Measurements from ENCODE around the gene CASR. TPM values are rescaled to one million over a fixed set of nuclear protein-coding genes. Genes with fewer than 3 reads are reported as not detected.
"Not testable (repeated sequence)": the region's sequence is repeated elsewhere in the genome, so short reads cannot be mapped to it uniquely, and the experiment has no call there.

CASR gene
- total RNA-seq, result 0.06 TPM in 1 of 2 replicates, not detected in the other

GRCh38 chr3:122183521-122183892 is at the start of gene CASR:
TSS of gene CASR (plus strand) at chr3:122183668. CDS start at chr3:122254190, 70,522 bp downstream.
- DNase-seq (ENCODE audit: low read depth), result peak; percentile 33
- peak within 1 kb of the TSS; percentile 53 for H3K4me3 ChIP-seq (ENCODE audit: low read depth, low read length)
- TF ChIP-seq, protein P1, sequence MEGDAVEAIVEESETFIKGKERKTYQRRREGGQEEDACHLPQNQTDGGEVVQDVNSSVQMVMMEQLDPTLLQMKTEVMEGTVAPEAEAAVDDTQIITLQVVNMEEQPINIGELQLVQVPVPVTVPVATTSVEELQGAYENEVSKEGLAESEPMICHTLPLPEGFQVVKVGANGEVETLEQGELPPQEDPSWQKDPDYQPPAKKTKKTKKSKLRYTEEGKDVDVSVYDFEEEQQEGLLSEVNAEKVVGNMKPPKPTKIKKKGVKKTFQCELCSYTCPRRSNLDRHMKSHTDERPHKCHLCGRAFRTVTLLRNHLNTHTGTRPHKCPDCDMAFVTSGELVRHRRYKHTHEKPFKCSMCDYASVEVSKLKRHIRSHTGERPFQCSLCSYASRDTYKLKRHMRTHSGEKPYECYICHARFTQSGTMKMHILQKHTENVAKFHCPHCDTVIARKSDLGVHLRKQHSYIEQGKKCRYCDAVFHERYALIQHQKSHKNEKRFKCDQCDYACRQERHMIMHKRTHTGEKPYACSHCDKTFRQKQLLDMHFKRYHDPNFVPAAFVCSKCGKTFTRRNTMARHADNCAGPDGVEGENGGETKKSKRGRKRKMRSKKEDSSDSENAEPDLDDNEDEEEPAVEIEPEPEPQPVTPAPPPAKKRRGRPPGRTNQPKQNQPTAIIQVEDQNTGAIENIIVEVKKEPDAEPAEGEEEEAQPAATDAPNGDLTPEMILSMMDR (conservative IDR thresholded peaks at IDR 0.05; ENCODE audit: low read depth, low read length), result no peak

DNA sequence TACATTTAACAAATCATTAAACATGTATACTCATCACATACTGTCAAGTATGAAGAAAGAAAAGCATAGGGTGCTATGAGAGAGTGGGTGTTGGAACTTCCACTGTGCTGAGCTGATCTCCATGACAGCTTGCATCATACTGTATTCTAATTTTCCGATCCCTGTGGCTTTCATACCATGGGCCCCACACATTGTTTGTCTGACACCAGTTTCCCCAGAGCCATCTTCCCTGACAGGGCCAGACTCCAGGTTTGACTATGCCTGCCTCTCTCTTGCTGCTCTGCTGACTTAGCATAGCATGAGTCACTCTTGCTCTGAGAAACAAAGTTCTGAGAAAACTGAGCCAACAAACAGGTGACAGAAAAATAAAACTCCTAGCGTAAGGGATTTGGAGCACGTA is 37.0 kb upstream of the CASR start:
- TF ChIP-seq, protein P1 (conservative IDR thresholded peaks at IDR 0.05; ENCODE audit: low read depth, low read length), result no peak
- no peak overlapping the region for H3K4me3 ChIP-seq (ENCODE audit: low read depth, low read length)
- DNase-seq (ENCODE audit: low read depth), result peak; percentile 69

DNA sequence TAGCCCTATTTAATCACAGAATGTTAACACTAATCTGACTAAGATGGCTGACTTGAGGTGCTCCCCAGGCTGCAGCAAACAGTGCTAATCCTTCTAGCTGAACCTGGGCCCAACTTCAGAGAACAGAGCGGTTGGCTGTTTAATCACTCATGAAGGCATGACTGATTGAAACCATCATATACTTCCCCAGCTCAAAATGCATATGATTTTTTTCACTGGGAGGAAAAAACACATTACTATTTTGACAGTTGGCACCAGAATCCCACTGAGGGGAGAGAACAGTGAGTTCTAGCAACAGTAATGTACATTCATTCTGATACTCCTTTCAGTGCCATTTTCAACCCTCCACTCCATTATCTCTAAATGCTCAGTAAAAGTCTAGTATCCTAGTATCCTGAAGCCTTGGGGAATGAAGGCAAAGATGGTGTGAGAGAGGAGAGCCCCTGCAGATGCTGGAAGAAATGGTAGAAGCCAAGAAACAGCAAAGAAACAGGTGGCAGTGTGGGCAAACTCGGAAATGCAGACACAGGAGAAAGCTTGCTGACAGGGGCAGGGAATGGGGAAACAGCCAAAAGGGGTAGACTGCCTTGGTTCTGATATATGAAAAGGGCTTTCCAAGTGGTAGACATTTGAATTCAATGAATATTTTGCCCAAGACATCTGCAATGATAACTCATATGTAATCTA is 34.4 kb upstream of the CASR start:
- TF ChIP-seq, protein P1 (conservative IDR thresholded peaks at IDR 0.05; ENCODE audit: low read depth, low read length), result no peak
- H3K4me3 ChIP-seq (ENCODE audit: low read depth, low read length), result no peak overlapping the region
- DNase-seq (ENCODE audit: low read depth), result no peak

DNA sequence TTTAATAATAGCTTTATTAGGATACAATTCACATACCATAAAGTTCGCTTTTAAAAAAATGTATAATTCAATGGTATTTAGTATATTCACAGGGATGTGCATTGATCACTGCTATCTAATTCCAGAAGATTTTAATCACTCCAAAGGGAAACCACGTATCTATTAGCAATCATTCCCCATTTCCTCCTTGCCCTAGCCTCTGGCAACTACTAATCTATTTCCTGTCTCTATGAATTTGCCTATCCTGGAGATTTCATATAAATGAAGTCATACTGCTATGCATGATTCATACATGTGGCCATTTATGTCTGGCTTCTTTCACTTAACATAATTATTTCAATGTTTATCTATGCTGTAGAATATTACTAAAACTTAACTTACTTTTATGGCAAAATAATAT is 32.0 kb upstream of the CASR start:
- TF ChIP-seq, protein P1 (conservative IDR thresholded peaks at IDR 0.05; ENCODE audit: low read depth, low read length), result no peak
- H3K4me3 ChIP-seq (ENCODE audit: low read depth, low read length), result no peak overlapping the region
- no peak for DNase-seq (ENCODE audit: low read depth)

DNA sequence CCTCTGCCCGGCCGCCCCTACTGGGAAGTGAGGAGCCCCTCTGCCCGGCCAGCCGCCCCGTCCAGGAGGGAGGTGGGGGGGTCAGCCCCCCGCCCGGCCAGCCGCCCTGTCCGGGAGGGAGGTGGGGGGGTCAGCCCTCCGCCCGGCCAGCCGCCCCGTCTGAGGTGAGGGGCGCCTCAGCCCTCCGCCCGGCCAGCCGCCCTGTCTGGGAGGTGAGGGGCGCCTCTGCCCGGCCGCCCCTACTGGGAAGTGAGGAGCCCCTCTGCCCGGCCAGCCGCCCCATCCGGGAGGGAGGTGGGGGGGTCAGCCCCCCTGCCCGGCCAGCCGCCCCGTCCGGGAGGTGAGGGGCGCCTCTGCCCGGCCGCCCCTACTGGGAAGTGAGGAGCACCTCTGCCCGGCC is 18.5 kb upstream of the CASR start:
- not testable (repeated sequence) for H3K4me3 ChIP-seq (ENCODE audit: low read depth, low read length); DNase-seq (ENCODE audit: low read depth)

DNA sequence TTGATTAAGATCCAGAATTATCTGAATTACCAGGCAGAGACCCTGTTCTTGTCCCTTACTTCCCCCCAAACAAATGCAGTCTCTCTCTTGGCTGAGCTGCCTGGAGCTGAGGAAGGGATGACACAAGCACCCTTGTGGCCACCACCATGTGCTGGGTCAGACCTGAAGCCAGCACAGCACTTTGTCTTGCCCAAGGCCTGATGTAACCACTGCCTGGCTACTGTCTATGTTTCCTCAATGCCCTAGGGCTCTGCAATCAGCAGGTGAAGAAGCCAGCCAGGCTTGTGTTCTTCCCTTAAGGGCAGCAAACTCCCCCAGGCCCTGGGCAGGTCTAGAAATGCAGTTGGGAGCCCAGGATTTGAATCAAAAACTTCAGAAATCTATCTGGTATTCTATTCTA is 15.8 kb upstream of the CASR start:
- H3K4me3 ChIP-seq (ENCODE audit: low read depth, low read length), result no peak overlapping the region
- DNase-seq (ENCODE audit: low read depth), result no peak
- TF ChIP-seq, protein P1 (conservative IDR thresholded peaks at IDR 0.05; ENCODE audit: low read depth, low read length), result no peak

GRCh38 chr3:122168044-122168443 is 15.4 kb upstream of the CASR start:
- TF ChIP-seq, protein P1 (conservative IDR thresholded peaks at IDR 0.05; ENCODE audit: low read depth, low read length), result no peak
- DNase-seq (ENCODE audit: low read depth), result no peak

More at GRCh38 chr3:122168044-122168443, 15.4 kb upstream of the CASR start:
- H3K4me3 ChIP-seq (ENCODE audit: low read depth, low read length), result no peak overlapping the region
